Loucy (cell line): ENCODE data around the gene USP51.
"Not testable (repeated sequence)": the region's sequence is repeated elsewhere in the genome, so short reads cannot be mapped to it uniquely, and the experiment has no call there.

ENCODE experiments used
- H2AFZ ChIP-seq: fragments of 200-600 bp; sonication (generic); 2 replicates; pipeline ENCODE4 v1.6.0; 2016; ENCODE audit warnings: antibody characterized with exemption, mild to moderate bottlenecking, low read length, moderate library complexity
- H3F3A ChIP-seq: fragments of 200-600 bp; 2 replicates; pipeline ENCODE4 v1.6.0; 2016; ENCODE audit warnings: antibody characterized with exemption, low read depth, mild to moderate bottlenecking
- H3K27me3 ChIP-seq: fragments of 200-600 bp; sonication (generic); 2 replicates; pipeline ENCODE4 v1.6.1; 2014; ENCODE audit warnings: low read length, mild to moderate bottlenecking; ENCODE audit not compliant: insufficient read depth, poor library complexity, severe bottlenecking
- H3K36me3 ChIP-seq: fragments of 200-600 bp; sonication (generic); 2 replicates; pipeline ENCODE4 v1.6.1; 2016; ENCODE audit warnings: low read length; ENCODE audit not compliant: insufficient read depth
- H3K4me1 ChIP-seq: fragments of 200-600 bp; sonication (generic); 2 replicates; pipeline ENCODE4 v1.5.1; 2014; ENCODE audit warnings: low read length, mild to moderate bottlenecking; ENCODE audit not compliant: insufficient read depth, poor library complexity, severe bottlenecking
- H3K4me2 ChIP-seq: fragments of 200-600 bp; sonication (generic); 2 replicates; pipeline ENCODE4 v1.6.0; 2014; ENCODE audit warnings: antibody characterized with exemption, low read length, low read depth, mild to moderate bottlenecking; ENCODE audit not compliant: poor library complexity, severe bottlenecking
- H3K4me3 ChIP-seq: fragments of 200-600 bp; sonication (generic); 2 replicates; pipeline ENCODE4 v1.5.1; 2014; ENCODE audit warnings: low read length, mild to moderate bottlenecking, mixed read lengths; ENCODE audit not compliant: poor library complexity, severe bottlenecking
- H3K79me2 ChIP-seq: fragments of 200-600 bp; sonication (generic); 2 replicates; pipeline ENCODE4 v1.6.1; 2014; ENCODE audit warnings: low read length; ENCODE audit not compliant: insufficient read depth
- H3K9ac ChIP-seq: fragments of 200-600 bp; sonication (generic); 2 replicates; pipeline ENCODE4 v1.6.0; 2014; ENCODE audit warnings: mild to moderate bottlenecking, low read depth, low read length, moderate library complexity; ENCODE audit not compliant: poor library complexity, severe bottlenecking
- H3K9me2 ChIP-seq: fragments of 200-600 bp; sonication (generic); replicated peaks from 2 replicates; pipeline ENCODE4 v1.6.1; 2016; ENCODE audit warnings: low read depth, low read length, mixed read lengths
- H3K9me3 ChIP-seq: fragments of 200-600 bp; sonication (generic); 2 replicates; pipeline ENCODE4 v1.6.1; 2014; ENCODE audit warnings: mild to moderate bottlenecking, antibody characterized with exemption, low read length, low read depth; ENCODE audit not compliant: insufficient read depth
- H4K20me1 ChIP-seq: fragments of 200-600 bp; sonication (generic); 2 replicates; pipeline ENCODE4 v1.6.0; 2014; ENCODE audit warnings: antibody characterized with exemption, low read length, mild to moderate bottlenecking; ENCODE audit not compliant: insufficient read depth, poor library complexity, severe bottlenecking
- EZH2phosphoT487 ChIP-seq: fragments of 200-600 bp; IDR thresholded peaks from 2 replicates; pipeline ENCODE4 v1.6.1; 2018; ENCODE audit warnings: antibody characterized with exemption, mild to moderate bottlenecking, moderate library complexity, borderline replicate concordance
- TF ChIP-seq, protein P1 (sequence below): fragments of 200-600 bp; sonication (generic); conservative IDR thresholded peaks from 2 replicates; pipeline ENCODE4 v1.5.1; 2014; ENCODE audit warnings: mild to moderate bottlenecking, antibody characterized with exemption, low read length

Gene USP51

DNA sequence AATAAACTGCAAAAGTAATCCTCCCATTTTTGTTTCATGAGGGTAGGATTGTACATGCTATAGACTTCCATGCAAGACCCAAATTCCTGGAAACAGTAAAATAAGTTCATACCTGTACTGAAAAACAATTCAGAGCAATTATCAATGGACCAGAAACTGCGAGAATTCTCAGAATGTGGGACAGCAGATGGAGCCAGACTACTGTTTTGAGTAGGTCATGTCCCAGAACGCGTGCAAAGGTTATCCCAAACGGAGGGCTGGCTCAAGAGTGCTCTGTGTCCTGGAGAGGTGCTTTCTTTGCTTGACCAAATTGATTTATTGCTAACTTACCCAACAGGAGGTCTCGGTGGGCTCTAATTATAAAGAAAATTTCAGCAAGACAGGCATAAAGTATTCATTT, 39.4 kb downstream of the USP51 start:
- Histone ChIP-seq H3K4me3 (no peak overlapping the region), H3K9ac (no peak overlapping the region), H3K79me2 (peaks cover 13% of the 10 kb centered on the region), H2AFZ (no peak overlapping the region), H3K36me3 (no peaks in the 10 kb centered on the region), H3K4me2 (no peak overlapping the region), H3K9me2 (no peaks in the 10 kb centered on the region), H4K20me1 (no peaks in the 10 kb centered on the region), H3F3A (no peaks in the 10 kb centered on the region), H3K9me3 (no peaks in the 10 kb centered on the region), H3K27me3 (no peaks in the 10 kb centered on the region), H3K4me1 (no peaks in the 10 kb centered on the region)
- TF ChIP-seq EZH2phosphoT487: no peak
- TF ChIP-seq, protein P1, sequence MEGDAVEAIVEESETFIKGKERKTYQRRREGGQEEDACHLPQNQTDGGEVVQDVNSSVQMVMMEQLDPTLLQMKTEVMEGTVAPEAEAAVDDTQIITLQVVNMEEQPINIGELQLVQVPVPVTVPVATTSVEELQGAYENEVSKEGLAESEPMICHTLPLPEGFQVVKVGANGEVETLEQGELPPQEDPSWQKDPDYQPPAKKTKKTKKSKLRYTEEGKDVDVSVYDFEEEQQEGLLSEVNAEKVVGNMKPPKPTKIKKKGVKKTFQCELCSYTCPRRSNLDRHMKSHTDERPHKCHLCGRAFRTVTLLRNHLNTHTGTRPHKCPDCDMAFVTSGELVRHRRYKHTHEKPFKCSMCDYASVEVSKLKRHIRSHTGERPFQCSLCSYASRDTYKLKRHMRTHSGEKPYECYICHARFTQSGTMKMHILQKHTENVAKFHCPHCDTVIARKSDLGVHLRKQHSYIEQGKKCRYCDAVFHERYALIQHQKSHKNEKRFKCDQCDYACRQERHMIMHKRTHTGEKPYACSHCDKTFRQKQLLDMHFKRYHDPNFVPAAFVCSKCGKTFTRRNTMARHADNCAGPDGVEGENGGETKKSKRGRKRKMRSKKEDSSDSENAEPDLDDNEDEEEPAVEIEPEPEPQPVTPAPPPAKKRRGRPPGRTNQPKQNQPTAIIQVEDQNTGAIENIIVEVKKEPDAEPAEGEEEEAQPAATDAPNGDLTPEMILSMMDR: 0 out of 2 replicates have a peak, but pooled peaks have one; percentile 11

DNA sequence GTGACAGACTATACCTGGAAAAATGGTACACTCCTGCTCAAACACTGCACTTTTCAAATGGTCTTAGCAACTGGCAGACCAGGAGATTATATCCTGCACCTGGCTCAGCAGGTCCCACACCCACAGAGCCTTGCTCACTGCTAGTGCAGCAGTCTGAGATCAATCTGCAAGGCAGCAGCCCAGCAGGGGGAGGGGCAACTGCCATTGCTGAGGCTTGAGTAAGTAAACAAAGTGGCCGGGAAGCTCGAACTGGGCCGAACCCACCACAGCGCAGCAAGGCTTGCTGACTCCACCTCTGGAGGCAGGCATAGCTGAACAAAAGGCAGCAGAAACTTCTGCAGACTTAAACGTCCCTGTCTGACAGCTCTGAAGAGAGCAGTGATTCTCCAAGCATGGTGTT, 46.2 kb downstream of the USP51 start:
- H4K20me1 ChIP-seq, H3K9me3 ChIP-seq, H2AFZ ChIP-seq: not testable (repeated sequence)

More for the DNA sequence above, 46.2 kb downstream of the USP51 start:
- H3K4me2 ChIP-seq, H3K4me1 ChIP-seq, H3K36me3 ChIP-seq, H3K4me3 ChIP-seq, H3K9me2 ChIP-seq, H3F3A ChIP-seq, H3K9ac ChIP-seq, H3K79me2 ChIP-seq, H3K27me3 ChIP-seq: not testable (repeated sequence)
